Astrocyte of the spinal cord (primary cell): Measurements from ENCODE around the gene APBA2.

Experiments
- DNase-seq: peaks from one replicate; pipeline ENCODE4 v3.0.0; 2011; ENCODE audit warnings: low read depth, low spot score
- H3K4me3 ChIP-seq: 2 replicates; pipeline ENCODE4 v1.5.1; 2011; ENCODE audit warnings: low read depth, mild to moderate bottlenecking, low read length, moderate library complexity
- in situ Hi-C: cut with HindIII; loops from 2 replicates; pipeline ENCODE4 v1.10.0; 2017; ENCODE audit warnings: low sequenced_read_pairs
- TF ChIP-seq, protein P1 (sequence below): IDR thresholded peaks from 2 replicates; pipeline ENCODE4 v1.5.1; 2012; ENCODE audit warnings: low read depth, mild to moderate bottlenecking, low read length, inconsistent platforms

Gene APBA2

DNA sequence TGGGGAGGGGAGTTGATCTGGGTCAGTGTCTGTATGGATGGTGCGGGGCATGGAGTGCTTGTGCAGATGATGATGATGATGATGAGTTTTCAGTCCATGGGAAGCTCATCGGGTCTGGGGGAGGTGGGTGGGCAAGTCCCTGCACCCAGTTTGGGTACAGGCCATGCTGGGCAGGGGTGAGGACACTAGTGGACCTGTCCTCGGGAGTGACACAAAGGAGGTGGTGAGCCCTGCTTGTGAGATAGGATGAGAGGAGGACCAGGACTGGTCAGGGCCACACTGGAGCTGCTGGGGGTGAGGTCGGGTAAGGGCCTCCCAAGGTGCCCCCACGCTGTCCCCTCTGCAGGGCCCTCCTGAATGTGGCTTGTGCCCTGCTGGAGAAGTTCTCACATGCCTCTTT lies 177.9 kb downstream of the APBA2 start:
- in situ Hi-C loops: no loop called here
- TF ChIP-seq, protein P1, sequence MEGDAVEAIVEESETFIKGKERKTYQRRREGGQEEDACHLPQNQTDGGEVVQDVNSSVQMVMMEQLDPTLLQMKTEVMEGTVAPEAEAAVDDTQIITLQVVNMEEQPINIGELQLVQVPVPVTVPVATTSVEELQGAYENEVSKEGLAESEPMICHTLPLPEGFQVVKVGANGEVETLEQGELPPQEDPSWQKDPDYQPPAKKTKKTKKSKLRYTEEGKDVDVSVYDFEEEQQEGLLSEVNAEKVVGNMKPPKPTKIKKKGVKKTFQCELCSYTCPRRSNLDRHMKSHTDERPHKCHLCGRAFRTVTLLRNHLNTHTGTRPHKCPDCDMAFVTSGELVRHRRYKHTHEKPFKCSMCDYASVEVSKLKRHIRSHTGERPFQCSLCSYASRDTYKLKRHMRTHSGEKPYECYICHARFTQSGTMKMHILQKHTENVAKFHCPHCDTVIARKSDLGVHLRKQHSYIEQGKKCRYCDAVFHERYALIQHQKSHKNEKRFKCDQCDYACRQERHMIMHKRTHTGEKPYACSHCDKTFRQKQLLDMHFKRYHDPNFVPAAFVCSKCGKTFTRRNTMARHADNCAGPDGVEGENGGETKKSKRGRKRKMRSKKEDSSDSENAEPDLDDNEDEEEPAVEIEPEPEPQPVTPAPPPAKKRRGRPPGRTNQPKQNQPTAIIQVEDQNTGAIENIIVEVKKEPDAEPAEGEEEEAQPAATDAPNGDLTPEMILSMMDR: no peak
- DNase-seq: no peak
- H3K4me3 ChIP-seq: no peak overlapping the region

DNA sequence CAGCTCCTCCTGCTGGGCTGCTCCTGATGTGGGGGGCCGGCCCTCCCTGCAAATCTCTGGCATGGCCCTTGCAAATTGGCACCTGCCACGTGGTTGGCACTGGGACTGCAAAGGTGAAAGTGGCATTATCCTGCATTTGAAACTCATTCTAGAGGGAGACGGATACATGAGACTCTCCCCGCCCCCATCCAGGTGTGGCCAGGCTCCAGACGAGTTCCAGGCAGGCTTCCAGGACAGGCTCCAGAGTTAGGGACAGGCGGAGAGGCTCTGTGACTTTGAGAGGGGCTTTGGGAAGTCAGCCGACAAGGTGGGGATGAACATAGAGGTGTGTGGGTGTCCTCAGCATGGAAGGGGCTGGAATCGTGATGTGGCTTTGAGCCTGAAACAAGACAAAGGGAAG lies 178.5 kb downstream of the APBA2 start:
- H3K4me3 ChIP-seq: no peak overlapping the region
- no peak for DNase-seq
- in situ Hi-C loops: no loop called here
- TF ChIP-seq, protein P1: no peak

DNA sequence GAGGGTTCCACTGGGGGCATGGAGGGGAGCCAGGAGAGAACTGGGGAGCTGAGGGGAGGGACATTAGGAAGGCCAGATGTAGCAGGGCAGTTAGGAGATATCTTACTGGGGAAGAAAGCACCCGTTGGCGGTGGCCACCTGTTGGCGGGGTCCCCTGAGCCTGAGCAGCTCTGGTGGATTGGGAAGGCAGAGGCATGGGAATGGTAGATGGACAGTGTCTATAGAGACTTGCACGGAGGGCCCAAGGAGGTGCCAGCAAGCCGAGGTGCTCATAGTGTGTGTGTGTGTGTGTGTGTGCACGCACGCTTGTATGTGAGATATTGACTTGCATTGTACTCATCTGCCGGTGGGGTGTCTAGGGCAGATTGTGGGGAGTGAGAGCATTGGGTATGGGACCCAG lies 179.0 kb downstream of the APBA2 start:
- TF ChIP-seq, protein P1: no peak
- in situ Hi-C loops: no loop called here

DNA sequence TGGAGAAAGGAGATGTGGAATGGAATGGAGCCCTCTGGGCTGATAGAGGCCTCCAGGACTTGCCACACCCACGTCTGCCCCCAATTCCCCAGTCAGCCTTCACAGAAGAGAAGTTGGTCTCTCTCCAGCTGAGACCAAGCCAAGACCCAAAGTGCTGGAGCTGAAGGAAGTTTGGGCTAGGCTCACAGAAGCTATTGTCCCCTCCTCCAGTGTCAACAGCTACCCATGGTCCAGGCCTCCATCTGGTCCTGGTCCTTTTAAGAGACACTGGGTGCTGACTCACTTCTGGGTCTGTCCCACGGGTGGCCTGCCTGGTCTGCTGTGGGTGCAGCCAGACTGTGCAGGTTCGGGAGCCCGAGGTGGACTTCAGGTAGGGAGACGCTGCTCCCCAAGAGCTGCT lies 179.8 kb downstream of the APBA2 start:
- no peak overlapping the region for H3K4me3 ChIP-seq
- in situ Hi-C loops: no loop called here
- DNase-seq: no peak
- TF ChIP-seq, protein P1: no peak

More for the DNA sequence above, 179.0 kb downstream of the APBA2 start:
- H3K4me3 ChIP-seq: no peak overlapping the region
- no peak for DNase-seq

DNA sequence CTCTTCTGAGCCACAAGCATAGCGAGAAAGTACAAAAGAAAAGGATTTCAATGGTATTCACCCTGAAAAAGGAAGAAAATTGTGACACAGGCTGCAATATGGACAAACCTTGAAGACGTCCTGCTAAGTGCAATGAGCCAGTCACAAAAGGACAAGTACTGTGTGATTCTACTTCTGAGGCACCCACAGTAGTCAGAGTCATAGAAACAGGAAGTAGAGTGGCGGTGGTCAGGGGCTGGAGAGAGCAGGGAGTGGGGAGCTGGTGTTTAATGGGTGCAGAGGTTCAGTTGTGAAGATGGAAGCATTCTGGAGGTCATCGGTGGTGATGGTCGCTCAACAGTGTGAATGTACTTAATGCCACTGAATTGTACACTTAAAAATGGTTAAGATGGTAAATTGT lies 180.5 kb downstream of the APBA2 start:
- in situ Hi-C loops: no loop called here
- DNase-seq: no peak
- H3K4me3 ChIP-seq: no peak overlapping the region
- TF ChIP-seq, protein P1: no peak

DNA sequence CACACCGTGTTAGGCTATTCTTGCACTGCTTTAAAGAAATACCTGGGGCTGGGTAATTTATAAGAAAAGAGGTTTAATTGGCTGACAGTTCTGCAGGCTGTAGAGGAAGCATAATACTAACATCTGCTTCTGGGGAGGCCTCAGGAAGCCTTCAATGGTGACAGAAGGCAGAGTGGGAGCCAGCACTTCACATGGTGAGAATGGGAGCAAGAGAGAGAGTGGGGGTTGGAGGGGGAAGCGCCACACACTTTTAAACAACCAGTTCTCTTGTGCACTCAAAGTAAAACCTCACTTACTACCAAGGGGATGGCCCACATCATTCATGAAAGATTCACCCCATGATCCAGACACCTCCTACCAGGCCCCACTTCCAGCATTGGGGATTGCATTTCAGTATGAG lies 181.1 kb downstream of the APBA2 start:
- in situ Hi-C loops: no loop called here
- no peak for DNase-seq
- TF ChIP-seq, protein P1: no peak
- no peak overlapping the region for H3K4me3 ChIP-seq

DNA sequence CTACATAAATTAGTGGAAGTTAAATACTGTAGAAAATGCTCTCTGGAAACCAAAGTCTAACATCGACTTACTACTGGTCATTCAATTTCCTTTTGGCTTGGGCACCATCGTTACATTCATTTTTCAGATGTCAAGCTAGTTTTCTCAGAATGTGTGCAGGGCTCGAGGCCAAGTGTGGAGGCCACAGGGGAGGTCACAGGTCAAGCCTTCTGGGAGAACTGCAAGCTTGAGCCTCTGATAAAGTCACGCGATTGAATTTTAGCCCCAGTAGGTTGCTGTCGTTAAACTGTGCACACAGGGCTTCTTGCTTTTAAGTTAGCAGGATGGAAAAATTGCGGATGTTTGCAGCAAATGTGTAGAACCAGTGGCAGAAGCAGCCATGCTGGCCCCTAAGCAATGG lies 182.2 kb downstream of the APBA2 start:
- H3K4me3 ChIP-seq: no peak overlapping the region
- no peak for DNase-seq
- in situ Hi-C loops: no loop called here
- TF ChIP-seq, protein P1: no peak
